Mononuclear cell (primary cell): Measurements from ENCODE around the gene OPHN1. TPM values are rescaled to one million over a fixed set of nuclear protein-coding genes. Genes with fewer than 3 reads are reported as not detected.

Experiments used
- H3K27me3 ChIP-seq: 2 replicates; pipeline ENCODE4 v1.6.0; 2011; ENCODE audit warnings: low read length, control low read depth; ENCODE audit not compliant: insufficient read depth
- H3K4me1 ChIP-seq: 2 replicates; pipeline ENCODE4 v1.5.1; 2011; ENCODE audit warnings: mild to moderate bottlenecking, low read length, control low read depth; ENCODE audit not compliant: insufficient read depth
- H3K4me3 ChIP-seq: 2 replicates; pipeline ENCODE4 v1.5.1; 2011; ENCODE audit warnings: mild to moderate bottlenecking, low read length, moderate library complexity
- H3K9me3 ChIP-seq: 2 replicates; pipeline ENCODE4 v1.5.1; 2011; ENCODE audit warnings: low read depth, mild to moderate bottlenecking, control low read depth, low read length
- total RNA-seq: library from RNA; depleted of rRNA; stranded (reverse); fragments of >200 nt; gene quantifications from one replicate; pipeline ENCODE4 v1.2.3, GENCODE V29; 2012

Gene OPHN1, protein sequence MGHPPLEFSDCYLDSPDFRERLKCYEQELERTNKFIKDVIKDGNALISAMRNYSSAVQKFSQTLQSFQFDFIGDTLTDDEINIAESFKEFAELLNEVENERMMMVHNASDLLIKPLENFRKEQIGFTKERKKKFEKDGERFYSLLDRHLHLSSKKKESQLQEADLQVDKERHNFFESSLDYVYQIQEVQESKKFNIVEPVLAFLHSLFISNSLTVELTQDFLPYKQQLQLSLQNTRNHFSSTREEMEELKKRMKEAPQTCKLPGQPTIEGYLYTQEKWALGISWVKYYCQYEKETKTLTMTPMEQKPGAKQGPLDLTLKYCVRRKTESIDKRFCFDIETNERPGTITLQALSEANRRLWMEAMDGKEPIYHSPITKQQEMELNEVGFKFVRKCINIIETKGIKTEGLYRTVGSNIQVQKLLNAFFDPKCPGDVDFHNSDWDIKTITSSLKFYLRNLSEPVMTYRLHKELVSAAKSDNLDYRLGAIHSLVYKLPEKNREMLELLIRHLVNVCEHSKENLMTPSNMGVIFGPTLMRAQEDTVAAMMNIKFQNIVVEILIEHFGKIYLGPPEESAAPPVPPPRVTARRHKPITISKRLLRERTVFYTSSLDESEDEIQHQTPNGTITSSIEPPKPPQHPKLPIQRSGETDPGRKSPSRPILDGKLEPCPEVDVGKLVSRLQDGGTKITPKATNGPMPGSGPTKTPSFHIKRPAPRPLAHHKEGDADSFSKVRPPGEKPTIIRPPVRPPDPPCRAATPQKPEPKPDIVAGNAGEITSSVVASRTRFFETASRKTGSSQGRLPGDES
- total RNA-seq: 2.0 TPM

GRCh38 chrX:68433155-68433980, at the start of gene OPHN1:
Gene OPHN1 (minus strand): TSS chrX:68433495. CDS start chrX:68433020, 475 bp downstream.
- Histone ChIP-seq H3K4me1 (peaks cover 9% of the 10 kb centered on the region), H3K9me3 (no peaks in the 10 kb centered on the region), H3K4me3 (peak within 1 kb of the TSS; percentile 32), H3K27me3 (peaks cover 5% of the 10 kb centered on the region)

- H3K4me1 ChIP-seq: no peaks in the 10 kb centered on the region
- no peaks in the 10 kb centered on the region for H3K27me3 ChIP-seq
- H3K9me3 ChIP-seq: no peaks in the 10 kb centered on the region
- H3K4me3 ChIP-seq: no peak overlapping the region
Measured at GRCh38 chrX:68480969-68481368, 47.7 kb upstream of the OPHN1 start.

GRCh38 chrX:68464796-68465195, 31.5 kb upstream of the OPHN1 start:
- H3K4me3 ChIP-seq: no peak overlapping the region
- no peaks in the 10 kb centered on the region for H3K9me3 ChIP-seq
- no peaks in the 10 kb centered on the region for H3K4me1 ChIP-seq
- H3K27me3 ChIP-seq: no peaks in the 10 kb centered on the region

DNA sequence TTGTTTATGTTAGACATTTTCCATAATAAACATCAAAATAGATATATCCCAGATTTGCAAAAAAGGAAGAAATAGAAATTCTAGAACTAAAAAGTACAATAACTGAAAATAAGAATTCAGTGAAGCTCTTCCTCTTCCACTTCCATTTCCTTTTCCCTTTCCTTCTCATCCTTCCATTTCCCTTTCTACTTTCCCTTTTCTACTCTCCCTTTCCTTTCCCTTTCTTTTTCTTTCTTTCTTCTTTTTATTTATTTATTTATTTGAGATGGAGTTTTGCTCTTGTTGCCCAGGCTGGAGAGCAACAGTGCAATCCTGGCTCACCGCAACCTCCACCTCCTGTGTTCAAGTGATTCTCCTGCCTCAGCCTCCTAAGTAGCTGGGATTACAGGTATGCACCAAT, 30.6 kb upstream of the OPHN1 start:
- no peak overlapping the region for H3K4me3 ChIP-seq
- no peaks in the 10 kb centered on the region for H3K4me1 ChIP-seq
- no peaks in the 10 kb centered on the region for H3K9me3 ChIP-seq

DNA sequence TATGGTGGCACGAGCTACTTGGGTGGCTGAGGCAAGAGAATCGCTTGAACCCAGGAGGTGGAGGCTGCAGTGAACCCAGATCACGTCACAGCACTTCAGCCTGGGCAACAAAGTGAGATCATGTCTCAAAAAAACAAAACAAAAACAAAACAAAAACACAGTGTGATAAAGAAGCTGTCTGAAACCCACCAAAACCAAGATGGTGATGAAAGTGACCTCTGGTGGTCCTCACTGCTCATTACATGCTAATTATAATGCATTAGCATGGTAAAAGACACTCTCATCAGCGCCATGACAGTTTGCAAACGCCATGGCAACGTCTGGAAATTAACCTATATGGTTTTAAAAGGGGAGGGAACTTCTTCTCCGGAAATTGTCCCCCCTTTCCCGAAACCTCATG, 29.4 kb upstream of the OPHN1 start:
- H3K27me3 ChIP-seq: no peaks in the 10 kb centered on the region
- H3K9me3 ChIP-seq: no peaks in the 10 kb centered on the region
- no peak overlapping the region for H3K4me3 ChIP-seq
- H3K4me1 ChIP-seq: no peaks in the 10 kb centered on the region

More for the DNA sequence above, 30.6 kb upstream of the OPHN1 start:
- H3K27me3 ChIP-seq: no peaks in the 10 kb centered on the region

- no peaks in the 10 kb centered on the region for H3K4me1 ChIP-seq
- H3K4me3 ChIP-seq: no peak overlapping the region
- H3K27me3 ChIP-seq: no peaks in the 10 kb centered on the region
- no peaks in the 10 kb centered on the region for H3K9me3 ChIP-seq
Measured at GRCh38 chrX:68462197-68462596, 28.9 kb upstream of the OPHN1 start.

DNA sequence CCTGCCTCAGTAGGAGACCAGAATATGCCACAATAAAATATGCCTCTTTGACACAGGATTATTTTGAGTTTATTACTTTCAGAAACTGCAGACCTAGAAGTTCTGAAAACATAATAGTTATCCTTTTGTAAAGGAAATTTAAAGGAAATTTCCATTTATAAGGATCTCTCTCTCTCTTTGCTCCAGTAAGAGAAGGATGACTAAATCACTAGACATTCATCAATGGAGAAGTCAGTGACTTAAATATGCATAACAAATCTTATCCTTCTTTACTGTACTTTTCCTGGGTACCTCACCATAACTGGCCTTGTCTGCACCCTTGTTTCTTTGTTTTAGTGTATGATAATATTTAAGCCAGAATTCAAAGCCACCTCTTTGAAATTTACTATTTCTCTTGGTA, 28.3 kb upstream of the OPHN1 start:
- H3K4me3 ChIP-seq: no peak overlapping the region
- H3K4me1 ChIP-seq: no peaks in the 10 kb centered on the region
- H3K9me3 ChIP-seq: no peaks in the 10 kb centered on the region
- no peaks in the 10 kb centered on the region for H3K27me3 ChIP-seq

DNA sequence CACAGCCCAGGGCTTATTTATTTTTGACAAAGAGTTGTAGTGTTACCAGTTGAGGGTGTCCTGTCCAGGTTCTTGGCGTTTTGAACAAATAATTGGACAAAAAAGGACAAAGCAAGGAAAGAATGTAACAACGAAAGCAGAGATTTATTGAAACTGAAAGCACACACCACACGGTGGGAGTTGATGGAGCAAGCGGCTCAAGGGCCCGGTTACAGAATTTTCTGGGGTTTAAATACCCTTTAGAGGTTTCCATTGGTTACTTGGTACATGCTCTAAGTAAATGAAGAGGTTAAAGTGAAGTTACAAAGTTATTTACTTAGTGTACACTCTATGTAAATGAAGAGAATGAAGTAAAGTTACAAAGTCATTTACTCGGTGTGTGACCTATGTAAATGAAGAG, 27.8 kb upstream of the OPHN1 start:
- Histone ChIP-seq H3K27me3 (no peaks in the 10 kb centered on the region), H3K4me3 (no peak overlapping the region), H3K9me3 (no peaks in the 10 kb centered on the region), H3K4me1 (no peaks in the 10 kb centered on the region)

GRCh38 chrX:68455151-68455510, 21.8 kb upstream of the OPHN1 start:
- H3K4me1 ChIP-seq: no peaks in the 10 kb centered on the region
- no peak overlapping the region for H3K4me3 ChIP-seq
- no peaks in the 10 kb centered on the region for H3K9me3 ChIP-seq
- H3K27me3 ChIP-seq: no peaks in the 10 kb centered on the region

DNA sequence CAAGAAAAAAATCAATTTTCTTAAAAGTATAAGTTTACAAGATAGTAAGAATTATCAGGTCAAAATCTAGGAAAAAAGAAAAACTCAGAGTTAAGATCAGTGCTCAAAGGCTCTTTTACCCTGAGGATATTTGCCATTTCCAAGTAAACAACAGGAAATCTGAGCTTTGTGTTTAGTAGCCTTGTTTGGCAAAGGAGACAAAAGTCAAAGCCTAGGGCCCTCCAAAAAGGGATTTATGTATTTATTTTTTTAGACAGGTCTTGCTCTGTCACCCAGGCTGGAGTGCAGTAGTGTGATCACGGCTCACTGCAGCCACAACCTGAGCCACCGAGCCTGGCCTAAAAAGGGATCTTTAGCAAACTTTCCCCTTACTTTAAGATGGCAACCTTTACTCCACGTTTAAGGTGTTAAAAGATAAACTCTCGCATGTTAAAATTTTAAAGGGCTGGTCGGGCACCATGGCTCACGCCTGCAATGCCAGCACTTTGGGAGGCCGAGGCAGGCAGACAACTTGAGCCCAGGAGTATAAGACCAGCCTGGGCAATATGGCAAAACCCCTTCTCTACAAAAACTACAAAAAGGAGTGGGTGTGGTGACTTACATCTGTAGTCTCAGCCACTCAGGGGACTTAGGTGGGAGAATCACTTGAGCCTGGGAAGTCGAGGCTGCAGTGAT, 21.3 kb upstream of the OPHN1 start:
- Histone ChIP-seq H3K27me3 (no peaks in the 10 kb centered on the region), H3K4me1 (no peaks in the 10 kb centered on the region), H3K4me3 (no peak overlapping the region)

GRCh38 chrX:68451720-68452119, 18.4 kb upstream of the OPHN1 start:
- Histone ChIP-seq H3K4me3 (no peak overlapping the region), H3K9me3 (no peaks in the 10 kb centered on the region), H3K4me1 (no peaks in the 10 kb centered on the region), H3K27me3 (no peaks in the 10 kb centered on the region)

More for the DNA sequence above, 21.3 kb upstream of the OPHN1 start:
- no peaks in the 10 kb centered on the region for H3K9me3 ChIP-seq

DNA sequence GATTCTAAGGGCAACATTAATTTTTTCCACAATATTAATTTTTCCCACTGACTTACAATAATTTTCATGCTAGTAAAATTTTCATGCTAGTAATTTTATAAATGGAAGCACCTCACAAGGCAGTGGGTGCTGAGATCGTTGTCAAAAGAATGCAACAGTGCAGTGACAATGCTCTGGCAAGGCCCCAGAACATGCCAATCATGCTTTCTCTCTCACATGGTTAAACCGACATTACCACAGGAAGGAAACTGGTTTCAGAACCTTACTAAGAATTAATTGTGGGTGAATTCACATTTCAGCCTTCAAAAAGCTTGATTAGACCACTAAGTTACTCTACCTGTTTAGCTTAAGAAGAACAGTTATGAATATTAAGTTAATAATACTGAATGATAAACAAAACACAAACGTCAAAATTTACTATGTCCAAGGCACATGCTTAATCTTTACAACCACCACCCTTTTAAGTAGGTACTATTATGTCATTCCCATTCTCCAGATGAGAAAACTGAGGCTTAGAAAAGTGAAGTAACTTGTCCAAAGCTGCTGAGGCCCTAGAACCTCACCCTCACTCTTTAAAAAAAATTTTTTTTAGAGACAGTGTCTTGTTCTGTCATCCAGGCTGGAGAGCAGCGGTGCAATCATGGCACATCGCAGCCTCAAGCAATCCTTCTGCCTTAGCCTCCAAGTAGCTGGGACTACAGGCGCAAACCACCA, 10.0 kb upstream of the OPHN1 start:
- Histone ChIP-seq H3K4me1 (no peaks in the 10 kb centered on the region), H3K9me3 (no peaks in the 10 kb centered on the region), H3K4me3 (no peak overlapping the region), H3K27me3 (no peaks in the 10 kb centered on the region)

DNA sequence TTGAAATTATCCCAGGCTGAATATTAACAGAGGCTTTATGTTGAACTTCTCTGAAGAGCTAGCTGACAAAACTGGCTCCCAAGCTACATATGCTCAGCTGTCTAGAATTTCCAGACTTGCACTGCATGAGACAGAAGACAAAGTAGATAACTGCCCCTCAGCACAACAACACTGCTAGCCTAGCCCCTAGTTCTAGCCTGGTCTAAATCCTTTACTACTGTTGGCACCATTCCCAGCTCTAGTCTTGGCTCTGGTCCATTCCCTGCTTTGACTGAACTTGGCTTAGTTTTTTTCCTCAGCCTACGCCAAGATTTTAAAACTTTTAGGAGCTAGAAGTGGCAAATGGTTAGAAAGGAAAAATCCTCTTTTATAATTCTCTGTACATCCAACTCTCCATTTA, 7.6 kb upstream of the OPHN1 start:
- Histone ChIP-seq H3K4me3 (no peak overlapping the region), H3K27me3 (no peaks in the 10 kb centered on the region), H3K9me3 (no peaks in the 10 kb centered on the region), H3K4me1 (no peaks in the 10 kb centered on the region)

GRCh38 chrX:68440442-68440841, 7.1 kb upstream of the OPHN1 start:
- no peaks in the 10 kb centered on the region for H3K27me3 ChIP-seq
- H3K9me3 ChIP-seq: no peaks in the 10 kb centered on the region
- no peaks in the 10 kb centered on the region for H3K4me1 ChIP-seq
- no peak overlapping the region for H3K4me3 ChIP-seq
